NCI-H748 (cell line): Measurements from ENCODE around the gene ACAN.

Experiments used
- DNase-seq: peaks from one replicate; lab custom pipeline; 2025; ENCODE audit not compliant: unreplicated experiment; lab: John Stamatoyannopoulos, UW

Gene ACAN

DNA sequence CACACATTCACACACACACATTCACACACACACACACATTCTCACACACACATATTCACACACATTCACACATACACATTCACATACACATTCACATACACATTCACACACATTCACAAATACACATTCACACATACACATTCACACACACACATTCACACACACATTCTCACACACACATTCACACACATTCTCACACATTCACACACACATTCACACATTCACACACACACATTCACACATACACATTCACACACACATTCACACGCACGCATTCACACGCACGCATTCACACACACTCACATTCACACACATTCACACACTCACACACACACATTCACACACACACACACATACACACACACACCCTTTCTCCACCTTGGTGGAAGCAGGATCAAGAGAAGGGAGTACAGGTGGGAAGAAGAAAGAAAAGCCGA lies 97.8 kb downstream of the ACAN start:
- no peak for DNase-seq

DNA sequence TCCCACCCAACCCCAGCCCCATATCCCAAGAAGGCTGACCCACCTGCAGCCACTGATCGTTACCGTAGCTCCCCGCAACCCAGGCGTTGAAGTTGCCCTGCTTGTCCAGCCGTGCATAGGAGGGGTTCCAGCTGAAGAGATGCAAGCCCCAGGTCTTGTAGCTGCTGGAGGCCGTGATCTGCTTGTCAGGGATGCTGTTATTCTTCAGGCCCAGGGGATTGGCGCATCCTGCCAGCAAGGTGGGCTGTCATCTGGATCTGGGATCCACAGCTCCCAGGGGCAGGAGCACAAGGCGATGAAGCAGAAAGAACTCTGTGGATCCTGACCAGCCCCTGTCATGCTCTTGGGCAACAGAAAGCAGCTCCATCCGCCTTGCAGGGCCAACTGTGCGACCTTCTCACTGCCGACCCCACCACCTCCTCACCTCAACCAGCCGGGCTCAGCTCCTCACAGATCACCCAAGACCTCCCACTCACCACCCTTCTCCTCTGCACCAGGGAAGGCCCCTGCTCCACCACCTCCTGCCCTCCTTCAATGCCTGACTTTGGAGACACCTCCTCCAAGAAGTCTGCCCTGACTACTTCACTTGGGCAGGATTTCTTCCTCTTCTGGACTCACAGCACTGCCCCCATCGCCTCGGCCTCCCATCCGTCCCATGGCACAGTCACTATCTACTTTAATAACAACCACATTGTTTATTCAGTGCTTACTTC lies 98.4 kb downstream of the ACAN start:
- DNase-seq = no peak

DNA sequence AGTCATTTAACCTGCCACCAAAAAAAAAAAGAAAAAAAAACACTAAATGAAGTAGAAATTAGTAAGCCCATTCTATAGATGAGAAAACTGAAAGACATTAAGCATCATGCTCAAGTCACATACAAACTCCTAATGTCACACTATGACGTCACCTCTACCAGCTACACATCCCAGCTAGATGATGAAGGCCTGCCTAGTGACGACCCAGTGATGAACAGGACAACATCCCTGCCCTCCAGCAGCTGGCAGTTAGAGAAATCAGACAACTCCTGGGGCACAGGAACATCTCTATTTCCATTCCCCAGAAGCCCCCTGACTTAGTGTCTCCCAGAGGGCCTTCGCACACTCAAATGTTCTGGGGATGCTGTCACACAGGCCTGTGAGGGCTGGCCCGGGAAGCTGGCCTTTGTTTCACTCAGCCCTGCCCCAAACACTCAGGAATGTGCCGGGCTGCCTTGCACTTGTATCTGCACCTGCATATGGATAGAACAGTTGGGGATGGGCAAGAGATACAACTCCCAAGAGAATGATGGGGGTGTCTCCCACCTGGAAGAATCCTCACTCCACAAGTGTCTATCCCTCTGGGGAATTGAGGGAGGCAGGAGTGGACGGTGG lies 99.1 kb downstream of the ACAN start:
- DNase-seq = no peak

DNA sequence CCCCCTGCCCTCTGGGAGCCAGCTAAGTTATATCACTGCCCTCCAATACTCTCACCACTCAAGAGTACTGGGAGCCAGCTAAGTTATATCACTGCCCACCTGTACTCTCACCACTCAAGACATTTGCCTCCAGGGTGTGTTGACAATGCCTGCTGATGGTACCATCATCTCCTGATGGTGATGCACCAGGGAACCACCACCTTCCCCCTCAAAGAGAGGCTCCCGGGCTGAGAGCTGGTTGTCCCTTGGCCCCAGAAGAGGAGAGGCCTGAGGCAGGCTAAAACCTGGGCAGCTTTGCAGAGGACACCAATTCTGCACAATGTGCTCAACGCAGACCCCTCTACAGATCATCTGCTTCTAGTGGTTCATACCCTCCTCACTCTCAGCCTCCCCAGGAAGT lies 99.6 kb downstream of the ACAN start:
- no peak for DNase-seq

DNA sequence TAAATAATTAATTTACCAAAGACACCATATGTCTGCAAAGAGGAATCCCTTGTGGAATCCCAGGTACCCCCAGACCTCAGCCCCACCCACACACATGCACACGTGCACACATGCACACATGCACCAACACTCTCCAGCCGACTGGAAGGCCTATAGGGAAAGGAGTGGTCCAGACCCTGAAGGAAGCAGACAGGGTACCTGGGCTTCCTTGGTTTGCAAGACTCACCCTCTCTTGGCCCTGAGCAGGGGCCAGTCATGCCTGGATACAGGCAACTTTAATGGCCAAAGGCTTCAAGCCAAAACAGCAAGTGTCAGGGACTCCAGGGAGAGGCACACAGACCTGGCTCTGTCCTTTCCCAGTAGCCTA lies 101.0 kb downstream of the ACAN start:
- DNase-seq = no peak

DNA sequence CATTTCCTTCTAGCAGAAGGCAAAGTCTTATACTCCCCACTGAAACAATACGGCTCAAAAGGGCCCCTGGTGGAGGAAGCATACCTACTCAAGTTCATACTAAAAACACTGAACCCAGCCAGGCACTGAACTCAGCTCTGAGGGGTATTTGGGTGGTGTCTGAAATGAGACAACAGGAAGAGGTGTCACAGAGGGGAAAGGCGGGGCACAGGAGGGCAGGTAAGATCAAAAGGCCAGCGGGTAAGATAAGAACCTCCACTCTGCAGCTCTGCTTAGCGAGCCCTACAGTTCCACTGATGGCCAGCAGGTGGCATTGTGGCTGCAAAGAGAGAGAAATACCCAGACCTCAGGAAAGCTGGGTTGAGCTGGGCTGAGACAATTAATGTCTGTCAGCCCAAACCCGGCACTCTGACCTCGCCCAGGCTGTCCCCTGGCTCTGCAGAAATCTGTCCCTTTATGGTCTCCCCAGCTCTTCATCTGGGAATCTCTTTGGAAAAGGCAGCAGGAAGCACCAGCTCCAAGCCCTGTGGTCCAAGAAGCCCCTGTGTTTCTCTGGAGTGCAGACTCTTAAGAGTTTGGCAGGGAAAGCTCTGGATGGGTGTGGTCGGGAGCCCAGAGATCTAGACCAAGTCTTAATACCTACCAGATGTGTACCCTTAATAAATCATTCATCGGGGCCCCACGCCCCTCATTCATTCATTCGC lies 101.5 kb downstream of the ACAN start:
- DNase-seq = peak; percentile 67

DNA sequence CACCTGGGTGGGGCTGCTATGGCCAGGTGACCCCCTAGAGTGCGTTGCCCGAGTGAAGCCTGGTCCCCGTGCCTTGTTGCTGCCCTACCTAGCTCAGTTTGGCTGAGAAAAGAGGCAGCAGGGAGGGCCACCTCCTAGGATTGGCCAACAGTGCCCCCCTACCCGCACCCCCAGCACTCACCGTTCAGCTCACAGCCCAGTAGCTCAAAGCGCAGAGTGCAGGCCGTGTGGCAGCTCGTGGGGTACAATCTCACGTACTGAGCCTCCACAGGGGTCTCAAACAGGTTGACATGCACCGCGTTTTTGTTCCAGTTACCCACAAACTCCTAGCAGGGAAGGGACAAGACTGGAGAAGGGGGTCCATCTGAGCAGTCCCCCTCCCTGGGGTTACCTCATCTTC lies 102.3 kb downstream of the ACAN start:
- no peak for DNase-seq

DNA sequence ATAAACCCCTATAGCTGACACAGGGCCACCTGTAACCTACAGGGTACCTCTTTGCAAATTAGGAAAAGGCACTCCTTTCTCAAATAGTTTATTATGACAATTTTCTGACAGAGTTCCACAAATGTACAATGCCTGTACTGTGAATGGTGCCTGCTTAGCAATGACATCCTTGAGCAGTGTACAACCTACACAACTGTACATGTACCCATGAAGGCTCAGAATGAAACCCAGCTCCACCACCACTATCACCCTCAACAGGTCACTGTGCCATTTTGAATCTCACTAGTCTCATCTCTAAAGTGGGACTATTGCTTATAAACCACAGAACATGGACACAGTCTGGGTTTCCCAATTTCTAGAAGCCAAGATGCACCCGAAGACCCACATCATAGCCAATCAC lies 102.9 kb downstream of the ACAN start:
- no peak for DNase-seq

DNA sequence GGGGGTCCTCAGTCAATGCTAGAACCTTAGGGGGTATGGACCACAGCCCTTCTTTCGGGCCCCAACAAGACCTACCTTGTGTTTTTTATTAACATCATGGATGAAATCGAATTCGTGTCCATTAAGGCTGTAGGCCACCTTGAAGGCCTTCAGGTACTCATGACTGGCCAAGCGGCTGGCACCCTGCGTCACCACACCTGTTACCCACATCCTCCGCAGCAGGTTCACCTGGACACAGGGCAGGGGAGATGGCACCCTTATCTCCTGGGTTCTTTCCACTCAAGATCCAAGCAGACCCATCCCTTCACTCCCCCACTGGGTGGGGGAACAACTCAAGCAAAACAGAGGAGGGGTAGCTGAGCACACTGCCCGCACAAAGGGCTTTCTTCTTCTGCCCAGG lies 103.3 kb downstream of the ACAN start:
- no peak for DNase-seq

DNA sequence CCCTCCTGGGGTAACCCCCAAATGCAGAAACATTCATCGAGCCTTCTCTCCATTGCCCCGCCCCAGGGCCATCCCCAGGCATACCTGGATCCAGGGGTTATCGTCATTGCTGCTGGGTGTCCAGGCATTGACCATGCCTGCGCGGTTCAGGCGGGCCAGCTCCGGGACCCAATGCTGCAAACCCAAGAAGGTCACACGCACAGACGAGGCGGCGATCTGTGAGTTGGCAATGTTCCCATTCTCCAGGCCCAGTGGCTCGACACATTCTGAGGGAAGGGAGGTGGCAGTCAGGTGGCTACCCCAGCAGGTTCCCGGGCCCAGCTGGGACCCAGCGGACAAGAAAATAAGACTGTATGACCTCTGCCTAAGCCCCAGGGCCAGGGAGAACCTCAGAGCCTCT lies 103.9 kb downstream of the ACAN start:
- DNase-seq = no peak

DNA sequence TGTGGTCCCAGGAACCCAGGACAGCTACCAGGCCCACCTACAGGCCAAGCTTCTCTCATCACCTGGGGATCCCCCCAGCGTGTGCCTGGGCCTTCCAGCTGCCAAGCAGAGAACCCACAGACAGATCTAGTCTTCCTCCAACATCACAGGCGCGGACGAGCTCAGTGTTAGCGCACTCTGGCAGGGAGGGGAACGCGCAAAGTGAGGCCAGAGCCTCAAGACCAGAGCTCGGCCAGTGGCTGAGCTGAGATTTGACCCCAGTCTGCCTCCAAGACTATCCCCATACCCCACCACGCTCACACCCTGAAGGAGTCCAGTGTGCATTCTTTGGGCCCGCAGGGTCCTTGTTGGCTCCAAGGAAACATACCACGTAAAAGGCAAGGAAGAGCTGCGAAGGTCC lies 104.9 kb downstream of the ACAN start:
- DNase-seq = no peak

DNA sequence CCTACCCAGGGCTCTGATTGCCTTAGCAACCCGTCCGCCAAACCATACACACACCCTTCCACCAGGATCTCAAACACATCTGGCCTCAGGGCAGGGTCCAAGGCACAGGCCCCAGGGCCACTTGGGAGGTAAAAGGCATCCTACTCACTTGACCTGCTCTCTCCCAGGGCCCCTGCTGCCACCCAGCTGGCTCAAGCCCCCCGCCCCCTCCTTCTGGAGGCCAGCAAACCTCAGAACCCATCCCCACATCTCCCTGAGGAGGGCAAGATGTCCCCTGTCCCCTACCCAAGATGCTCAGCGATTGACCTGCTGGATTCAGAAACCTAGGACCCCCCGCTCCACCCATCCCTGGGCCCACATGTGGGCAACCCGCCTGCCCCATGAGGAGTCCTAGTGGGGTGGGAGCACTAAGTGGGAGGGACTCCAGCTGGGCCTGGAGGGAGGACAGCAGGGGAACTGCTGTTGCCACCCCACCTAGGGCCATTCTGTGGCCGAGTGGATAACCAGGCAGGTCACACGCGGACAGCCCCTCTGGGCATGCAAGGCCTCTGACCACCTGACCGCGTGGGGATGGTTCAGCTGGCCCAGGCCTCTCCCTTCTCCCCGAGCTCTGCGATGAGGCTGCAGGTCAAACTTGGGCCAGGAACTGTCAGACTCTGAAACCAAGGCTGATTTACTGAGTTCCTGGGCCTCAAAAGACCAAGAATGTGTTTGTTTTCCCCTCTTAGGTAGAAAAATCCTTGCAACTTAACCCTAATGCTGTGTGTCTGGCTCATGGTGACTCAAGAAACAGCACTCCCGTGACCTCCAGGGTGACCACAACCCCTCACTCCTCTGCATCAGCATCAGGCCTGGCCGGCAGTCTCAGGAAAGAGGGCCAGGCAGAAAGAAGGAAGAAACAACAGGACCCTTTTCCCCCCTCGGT lies 105.7 kb downstream of the ACAN start:
- DNase-seq = no peak

DNA sequence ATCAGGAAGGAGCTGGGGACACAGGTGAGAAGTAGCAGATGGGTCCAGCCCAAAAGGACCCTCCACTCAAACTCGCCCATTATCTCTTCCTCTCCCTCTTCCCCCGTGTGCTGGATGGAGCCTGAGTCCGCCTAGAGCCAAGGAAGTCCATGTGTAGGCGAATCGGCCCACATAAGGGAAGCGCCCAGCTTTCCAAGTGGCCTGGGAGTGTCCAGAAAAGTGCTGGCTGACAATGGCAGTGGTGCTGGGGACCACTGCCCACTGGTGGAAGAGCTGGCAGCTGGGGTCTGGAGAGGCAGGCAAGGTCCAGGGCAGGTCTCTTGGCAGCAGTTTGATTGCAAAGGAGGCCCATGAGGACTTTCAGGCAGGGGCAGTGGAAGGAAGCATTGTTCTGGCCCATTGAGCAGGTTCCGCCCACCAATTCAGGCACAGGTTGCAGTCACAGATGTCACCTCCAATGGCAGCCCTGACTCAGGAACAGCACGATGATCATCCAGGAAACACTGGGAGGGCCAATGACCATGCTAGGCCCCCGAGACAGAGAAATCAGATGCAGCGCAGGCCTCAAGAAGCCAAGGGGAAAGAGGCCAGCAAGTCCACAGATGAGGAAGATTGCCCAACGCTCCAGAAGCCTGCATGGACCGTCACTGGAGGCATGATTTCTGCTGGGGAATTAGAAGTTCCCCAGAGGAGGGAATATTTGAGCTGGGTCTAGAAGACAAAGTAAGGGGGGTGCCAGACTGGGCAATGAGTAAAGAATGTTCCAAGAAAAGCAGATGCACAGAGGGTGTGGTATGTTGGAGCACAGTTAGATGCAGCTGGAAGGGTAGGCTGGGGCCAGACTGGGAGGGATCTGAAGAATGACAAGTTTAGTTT lies 107.0 kb downstream of the ACAN start:
- no peak for DNase-seq

DNA sequence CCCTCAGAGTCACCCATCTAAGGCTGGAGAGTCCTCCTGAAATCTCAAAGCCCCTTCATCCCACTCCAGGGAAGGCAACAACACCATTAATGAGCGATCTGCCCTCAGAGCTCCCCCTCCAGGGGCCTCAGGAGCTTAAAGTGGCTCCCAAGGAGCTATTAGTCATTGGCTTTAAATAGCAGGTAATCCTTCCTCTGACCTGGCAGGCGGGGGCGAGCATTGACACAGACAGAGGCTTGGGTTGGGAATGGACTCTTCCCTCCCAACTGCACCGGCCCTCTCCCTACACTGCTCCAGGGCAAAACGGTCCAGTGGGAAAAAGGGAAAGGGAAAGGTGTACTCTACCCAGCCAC lies 108.5 kb downstream of the ACAN start:
- no peak for DNase-seq

DNA sequence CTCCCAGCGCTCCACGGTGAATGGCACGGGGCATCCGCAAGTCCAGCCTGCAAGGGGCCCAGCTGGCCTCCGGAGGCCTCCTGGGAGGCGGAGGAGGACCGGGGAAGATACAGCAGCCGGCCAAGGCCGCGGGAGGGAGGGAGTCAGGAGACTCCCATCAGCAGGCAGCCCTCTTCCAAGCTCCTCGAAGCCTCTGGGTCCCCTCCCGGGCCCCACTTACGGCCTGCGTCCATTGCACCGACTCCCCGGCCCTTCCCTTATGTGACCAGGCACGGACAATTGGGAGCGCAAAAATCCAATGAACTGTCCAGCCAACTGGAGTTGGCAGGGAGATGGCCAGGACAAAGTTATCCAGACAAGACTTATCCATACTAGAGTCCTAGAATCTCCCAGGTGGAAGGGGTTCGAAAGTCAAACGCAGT lies 109.3 kb downstream of the ACAN start:
- no peak for DNase-seq

DNA sequence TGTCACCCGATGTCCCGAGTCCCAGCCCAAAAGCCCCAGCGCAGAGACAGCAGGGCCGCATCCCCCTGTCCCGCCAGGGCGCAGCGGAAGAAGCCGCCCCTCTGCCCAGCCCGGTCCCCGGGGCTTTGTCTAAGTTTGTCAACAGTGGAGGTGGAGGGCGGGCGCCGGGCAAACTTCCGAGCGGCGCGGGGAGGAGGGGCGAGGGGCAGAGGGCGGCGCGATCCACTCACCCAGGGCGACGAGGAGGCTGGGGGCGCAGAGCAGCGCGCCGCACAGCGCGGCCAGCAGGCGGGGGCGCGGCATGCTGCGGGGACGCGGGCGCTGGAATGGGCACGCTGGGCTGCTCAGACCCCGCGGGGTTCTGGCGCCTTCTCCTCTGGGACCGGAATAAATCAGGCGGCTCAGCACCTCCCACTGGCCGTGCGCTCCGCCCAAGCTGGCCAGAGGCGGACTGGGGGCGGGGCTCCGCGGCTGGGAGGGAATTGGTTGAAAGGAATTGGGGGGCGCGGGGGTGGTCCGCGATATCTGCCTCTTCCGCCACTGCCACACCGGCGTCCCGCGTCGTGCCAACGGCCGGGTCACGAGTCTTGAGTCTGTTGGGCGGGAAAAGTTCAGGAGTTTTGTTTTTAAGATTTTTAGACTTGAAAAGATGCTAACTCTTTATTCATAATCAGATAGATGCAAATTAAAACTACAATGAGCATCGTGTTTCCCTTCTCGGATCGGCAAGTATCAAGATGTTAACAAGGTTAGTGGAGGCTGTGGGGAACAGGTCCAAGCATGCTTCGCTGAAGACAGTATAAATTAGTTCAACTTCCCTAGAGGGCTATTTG lies 110.0 kb downstream of the ACAN start, which contains the start of gene MFGE8:
Gene MFGE8 (minus strand): TSS at position 363 of the 833 bp plus-strand sequence. CDS start 60 bp downstream, at position 303.
- DNase-seq = peak; percentile 70

DNA sequence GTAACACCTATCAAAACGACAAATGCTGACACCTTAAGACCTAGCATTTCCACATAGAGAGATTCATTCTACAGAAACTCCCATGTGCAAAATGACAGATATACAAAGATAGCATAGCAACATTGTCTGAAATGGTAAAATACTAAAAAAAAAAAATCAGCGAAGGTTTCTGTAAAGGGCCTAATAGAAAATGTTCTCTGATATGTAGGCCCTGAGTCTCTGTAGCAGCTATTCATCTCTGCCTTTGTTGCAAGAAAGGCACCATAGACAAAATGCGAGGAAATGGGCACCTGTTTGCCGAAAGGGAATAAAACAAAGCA lies 110.6 kb downstream of the ACAN start:
- no peak for DNase-seq

DNA sequence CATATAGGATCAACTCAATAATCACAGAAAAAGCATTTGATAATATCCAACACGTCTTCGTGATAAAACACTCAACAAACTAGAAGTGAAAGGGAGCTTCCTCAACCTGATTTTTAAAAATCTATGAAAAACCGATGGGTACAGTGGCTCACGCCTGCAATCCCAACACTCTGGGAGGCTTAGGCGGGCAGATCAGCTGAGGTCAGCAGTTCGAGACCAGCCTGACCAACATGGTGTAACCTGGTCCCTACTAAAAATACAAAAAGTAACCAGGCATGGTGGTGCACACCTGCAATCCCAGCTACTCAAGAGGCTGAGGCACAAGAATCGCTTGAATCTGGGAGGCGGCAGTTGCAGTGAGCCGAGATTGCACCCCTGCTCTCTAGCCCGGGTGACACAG lies 112.1 kb downstream of the ACAN start:
- no peak for DNase-seq

DNA sequence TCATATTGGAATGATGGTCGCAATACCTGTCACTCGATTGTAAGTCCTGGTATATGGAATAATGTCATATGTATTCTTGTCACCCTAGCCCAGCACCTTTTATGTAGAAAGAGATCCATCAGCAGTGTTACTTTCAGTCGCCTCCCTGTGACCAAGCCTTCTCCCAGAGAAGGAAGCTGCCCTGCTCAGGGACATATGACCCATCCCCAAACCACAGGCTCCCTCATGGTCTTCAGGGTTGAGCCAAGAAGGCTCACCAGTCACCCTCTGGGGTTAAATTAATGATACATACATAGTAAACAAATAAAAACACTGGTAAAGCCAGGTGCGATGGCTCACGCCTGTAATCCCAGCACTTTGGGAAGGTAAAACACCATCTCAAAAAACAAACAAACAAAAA lies 114.5 kb downstream of the ACAN start:
- DNase-seq = no peak

DNA sequence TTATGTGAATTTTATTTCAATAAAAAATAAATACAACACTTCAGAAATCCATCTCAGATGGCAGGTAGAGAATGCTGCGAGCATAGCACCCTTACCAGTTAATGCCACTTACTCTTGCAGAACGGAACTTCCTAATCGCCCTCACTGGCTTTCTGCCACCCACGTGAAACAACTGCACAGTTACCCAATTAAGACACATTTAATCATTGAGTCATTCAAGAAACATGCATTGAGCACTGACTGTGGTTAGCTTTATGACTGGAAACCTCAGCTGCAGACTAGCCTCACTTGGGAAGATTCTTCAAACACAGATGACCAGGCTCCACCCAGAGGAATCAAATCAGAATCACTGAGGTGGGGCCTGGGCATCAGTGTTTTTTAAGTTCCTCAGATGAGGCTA lies 115.5 kb downstream of the ACAN start:
- DNase-seq = no peak
